K562 (cell line): ENCODE results near the gene SRSF9. TPM values are rescaled to one million over a fixed set of nuclear protein-coding genes. Genes with fewer than 3 reads are reported as not detected.

ENCODE experiments used
- ARID1B ChIP-seq: fragments of 450-650 bp; IDR thresholded peaks from 2 replicates; pipeline ENCODE4 v1.6.1; 2016; ENCODE audit warnings: antibody characterized with exemption, mild to moderate bottlenecking, inconsistent platforms
- CHD1 ChIP-seq: fragments of 200-600 bp; sonication (generic); IDR thresholded peaks from one replicate; pipeline ENCODE4 v1.6.1; 2012; ENCODE audit warnings: mild to moderate bottlenecking, moderate library complexity, low read length, inconsistent platforms
- MEF2D ChIP-seq: conservative IDR thresholded peaks from 2 replicates; pipeline ENCODE4 v1.6.1; 2016; ENCODE audit warnings: low read depth, missing genetic modification characterization, missing compliant biosample characterization
- NFIX ChIP-seq: fragments of 250-450 bp; sonication (Bioruptor Pico); IDR thresholded peaks from 2 replicates; pipeline ENCODE4 v1.4.0; 2020; ENCODE audit warnings: low read depth, mild to moderate bottlenecking, moderate library complexity
- OTX1 ChIP-seq: fragments of 450-650 bp; formaldehyde crosslinking; IDR thresholded peaks from 2 replicates; pipeline ENCODE4 v1.4.0; 2022; ENCODE audit warnings: mild to moderate bottlenecking
- SLC30A9 ChIP-seq: fragments of 250-450 bp; sonication (Bioruptor Pico); IDR thresholded peaks from 2 replicates; pipeline ENCODE4 v1.8.0; 2022; ENCODE audit warnings: mild to moderate bottlenecking, moderate library complexity
- SREBF2 ChIP-seq: sonication (generic); formaldehyde crosslinking; IDR thresholded peaks from 2 replicates; pipeline ENCODE4 v1.4.0; 2020; ENCODE audit warnings: mild to moderate bottlenecking, missing genetic modification reagents
- XRCC5 ChIP-seq: fragments of 200-400 bp; formaldehyde crosslinking; IDR thresholded peaks from 2 replicates; pipeline ENCODE4 v1.6.1; 2017; ENCODE audit warnings: low read depth, mild to moderate bottlenecking, low read length
- ZEB2 ChIP-seq: fragments of 450-650 bp; IDR thresholded peaks from 2 replicates; pipeline ENCODE4 v1.6.1; 2016
- ZNF12 ChIP-seq: sonication (generic); formaldehyde crosslinking; IDR thresholded peaks from 2 replicates; pipeline ENCODE4 v1.4.0; 2020; ENCODE audit warnings: mild to moderate bottlenecking, missing genetic modification reagents
- ZNF212 ChIP-seq: fragments of 450-650 bp; formaldehyde crosslinking; IDR thresholded peaks from 2 replicates; pipeline ENCODE4 v1.4.0; 2020; ENCODE audit warnings: mild to moderate bottlenecking
- ZNF263 ChIP-seq: sonication (generic); formaldehyde crosslinking; IDR thresholded peaks from 2 replicates; pipeline ENCODE4 v1.8.0; 2022; ENCODE audit warnings: mild to moderate bottlenecking, missing genetic modification reagents, borderline replicate concordance
- ZNF280A ChIP-seq: fragments of 450-650 bp; IDR thresholded peaks from 2 replicates; pipeline ENCODE4 v1.6.1; 2018; ENCODE audit warnings: mild to moderate bottlenecking, low read depth; ENCODE audit not compliant: partially characterized antibody
- polyA plus RNA-seq, 8 experiments: library from polyadenylated mRNA; depleted of rRNA in 4 of 8; stranded (reverse) in 5 of 8; unstranded in 3 of 8; fragments of >200 nt; fragmentation: Nextera tagmentation in 2 of 8; fragmentation: Illumina TruSeq in 1 of 8; extraction: Ambion mirVana in 2 of 8; extraction: Trizol in 1 of 8; gene quantifications; 2 replicates each; pipeline versions ENCODE4 v1.2.1 to v1.2.3, GENCODE V29; 2011 to 2014; ENCODE audit warnings: inconsistent platforms in 1 of 8, missing spikeins in 1 of 8
- total RNA-seq, 7 experiments: library from RNA; depleted of rRNA in 6 of 7; stranded (reverse); fragments of >200 nt in 6 of 7; fragmentation: Illumina TruSeq in 2 of 7; extraction: Trizol in 2 of 7; gene quantifications; 2 replicates each; pipeline versions ENCODE4 v1.2.1 to v1.2.3, GENCODE V29; 2011 to 2021; ENCODE audit warnings: low replicate concordance in 1 of 7
- TF ChIP-seq, protein P1 (sequence below): fragments of 250-450 bp; sonication (Bioruptor Pico); IDR thresholded peaks from 2 replicates; pipeline ENCODE4 v1.8.0; 2022; ENCODE audit warnings: moderate library complexity, mild to moderate bottlenecking, inconsistent platforms
- TF ChIP-seq, protein P2 (sequence below), 2 experiments: fragments of 450-650 bp in 1 of 2; sonication (generic) in 1 of 2; formaldehyde crosslinking in 1 of 2; IDR thresholded peaks; 2 replicates each; pipeline versions ENCODE4 v1.7.1 to v1.9.0; 2016 to 2022; ENCODE audit warnings: inconsistent platforms in 1 of 2, mild to moderate bottlenecking in 1 of 2, missing genetic modification reagents in 1 of 2

The SRSF9 gene
- total and polyA plus RNA-seq, 9 of the 15 experiments (the other 6 are each of a cell fraction or from before 2014, with no cell fraction given), result 40.3 to 291 (median 230) TPM

DNA sequence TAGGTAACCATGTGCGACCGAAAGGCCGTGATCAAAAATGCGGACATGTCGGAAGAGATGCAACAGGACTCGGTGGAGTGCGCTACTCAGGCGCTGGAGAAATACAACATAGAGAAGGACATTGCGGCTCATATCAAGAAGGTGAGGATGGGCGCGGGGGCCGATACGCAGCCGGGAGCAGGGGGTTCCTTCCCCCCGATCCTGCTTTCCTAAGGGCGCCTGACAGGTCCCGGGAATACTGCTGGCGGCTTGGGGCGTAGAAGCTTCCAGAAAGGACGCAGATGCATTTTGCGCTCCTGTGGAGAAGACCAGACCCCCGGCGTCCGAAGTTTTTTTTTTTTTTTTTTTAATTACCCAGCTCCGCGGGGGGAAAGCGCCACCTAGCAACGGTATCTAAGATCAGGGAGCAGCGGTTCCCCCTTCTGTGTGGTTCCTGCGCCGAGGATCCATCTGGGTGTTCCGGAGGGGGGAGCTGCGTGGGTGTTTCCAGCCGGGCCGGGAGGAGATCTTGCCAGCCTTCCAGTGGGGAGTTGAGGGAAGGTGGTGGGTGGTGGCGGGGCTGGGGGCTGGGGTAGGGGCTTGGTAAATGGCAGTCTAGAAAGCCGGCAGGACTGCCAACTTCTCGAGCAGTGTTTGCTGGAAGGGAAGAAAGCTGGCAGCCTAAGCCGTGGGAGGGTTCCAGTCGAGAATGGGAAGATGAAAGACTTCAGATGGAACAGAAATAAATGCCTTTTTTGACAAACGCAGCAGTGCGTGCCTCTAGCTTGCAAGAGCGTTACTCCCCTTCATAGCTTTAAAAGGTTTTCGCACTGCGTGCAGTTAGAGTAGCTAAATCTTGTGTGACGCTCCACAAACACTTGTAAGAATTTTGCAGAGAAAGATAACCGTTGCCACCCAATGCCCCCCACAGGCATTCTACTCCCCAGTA is 27.1 kb upstream of the SRSF9 start (continued):
- no peak for TF ChIP-seq ZNF280A
- TF ChIP-seq ZNF263, result no peak
- no peak for TF ChIP-seq SLC30A9 (CRISPR knock-in tag)
- TF ChIP-seq, protein P1, sequence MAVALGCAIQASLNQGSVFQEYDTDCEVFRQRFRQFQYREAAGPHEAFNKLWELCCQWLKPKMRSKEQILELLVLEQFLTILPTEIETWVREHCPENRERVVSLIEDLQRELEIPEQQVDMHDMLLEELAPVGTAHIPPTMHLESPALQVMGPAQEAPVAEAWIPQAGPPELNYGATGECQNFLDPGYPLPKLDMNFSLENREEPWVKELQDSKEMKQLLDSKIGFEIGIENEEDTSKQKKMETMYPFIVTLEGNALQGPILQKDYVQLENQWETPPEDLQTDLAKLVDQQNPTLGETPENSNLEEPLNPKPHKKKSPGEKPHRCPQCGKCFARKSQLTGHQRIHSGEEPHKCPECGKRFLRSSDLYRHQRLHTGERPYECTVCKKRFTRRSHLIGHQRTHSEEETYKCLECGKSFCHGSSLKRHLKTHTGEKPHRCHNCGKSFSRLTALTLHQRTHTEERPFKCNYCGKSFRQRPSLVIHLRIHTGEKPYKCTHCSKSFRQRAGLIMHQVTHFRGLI (CRISPR knock-in tag), result no peak
- no peak for TF ChIP-seq SREBF2 (CRISPR knock-in tag)
- no peak for TF ChIP-seq MEF2D
- TF ChIP-seq, protein P2, sequence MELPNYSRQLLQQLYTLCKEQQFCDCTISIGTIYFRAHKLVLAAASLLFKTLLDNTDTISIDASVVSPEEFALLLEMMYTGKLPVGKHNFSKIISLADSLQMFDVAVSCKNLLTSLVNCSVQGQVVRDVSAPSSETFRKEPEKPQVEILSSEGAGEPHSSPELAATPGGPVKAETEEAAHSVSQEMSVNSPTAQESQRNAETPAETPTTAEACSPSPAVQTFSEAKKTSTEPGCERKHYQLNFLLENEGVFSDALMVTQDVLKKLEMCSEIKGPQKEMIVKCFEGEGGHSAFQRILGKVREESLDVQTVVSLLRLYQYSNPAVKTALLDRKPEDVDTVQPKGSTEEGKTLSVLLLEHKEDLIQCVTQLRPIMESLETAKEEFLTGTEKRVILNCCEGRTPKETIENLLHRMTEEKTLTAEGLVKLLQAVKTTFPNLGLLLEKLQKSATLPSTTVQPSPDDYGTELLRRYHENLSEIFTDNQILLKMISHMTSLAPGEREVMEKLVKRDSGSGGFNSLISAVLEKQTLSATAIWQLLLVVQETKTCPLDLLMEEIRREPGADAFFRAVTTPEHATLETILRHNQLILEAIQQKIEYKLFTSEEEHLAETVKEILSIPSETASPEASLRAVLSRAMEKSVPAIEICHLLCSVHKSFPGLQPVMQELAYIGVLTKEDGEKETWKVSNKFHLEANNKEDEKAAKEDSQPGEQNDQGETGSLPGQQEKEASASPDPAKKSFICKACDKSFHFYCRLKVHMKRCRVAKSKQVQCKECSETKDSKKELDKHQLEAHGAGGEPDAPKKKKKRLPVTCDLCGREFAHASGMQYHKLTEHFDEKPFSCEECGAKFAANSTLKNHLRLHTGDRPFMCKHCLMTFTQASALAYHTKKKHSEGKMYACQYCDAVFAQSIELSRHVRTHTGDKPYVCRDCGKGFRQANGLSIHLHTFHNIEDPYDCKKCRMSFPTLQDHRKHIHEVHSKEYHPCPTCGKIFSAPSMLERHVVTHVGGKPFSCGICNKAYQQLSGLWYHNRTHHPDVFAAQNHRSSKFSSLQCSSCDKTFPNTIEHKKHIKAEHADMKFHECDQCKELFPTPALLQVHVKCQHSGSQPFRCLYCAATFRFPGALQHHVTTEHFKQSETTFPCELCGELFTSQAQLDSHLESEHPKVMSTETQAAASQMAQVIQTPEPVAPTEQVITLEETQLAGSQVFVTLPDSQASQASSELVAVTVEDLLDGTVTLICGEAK (IDR thresholded peaks at IDR 0.05), result no peak
- TF ChIP-seq, protein P2 (CRISPR knock-in tag; IDR thresholded peaks at IDR 0.05), result no peak
- TF ChIP-seq NFIX (CRISPR knock-in tag), result no peak
- TF ChIP-seq XRCC5, result no peak
- TF ChIP-seq ZNF212 (CRISPR knock-in tag), result no peak
- TF ChIP-seq CHD1, result peak; percentile 71
- TF ChIP-seq ZNF12 (CRISPR knock-in tag), result no peak
- TF ChIP-seq OTX1 (CRISPR knock-in tag), result no peak
- TF ChIP-seq ARID1B, result no peak
- TF ChIP-seq ZEB2, result no peak
